Gastrocnemius medialis (tissue), 4 donors: Measurements from ENCODE around the gene SPON2. TPM values are rescaled to one million over a fixed set of nuclear protein-coding genes. Genes with fewer than 3 reads are reported as not detected.

Experiments used
- ATAC-seq, 2 donors: fragments of 150-250 bp; one replicate each; pipeline ENCODE4 v1.9.1; 2016
- DNase-seq, 2 donors: peaks; one replicate each; pipeline ENCODE4 v3.0.0-alpha.2; 2019
- H3K27ac ChIP-seq, 4 donors: fragments of 200-600 bp; sonication (generic); 1 replicate in 1 of 4; 2 replicates in 3 of 4; pipeline ENCODE4 v1.5.1; 2016 to 2018; ENCODE audit warnings: mild to moderate bottlenecking in 2 of 4, moderate library complexity in 1 of 4
- H3K27me3 ChIP-seq, 3 donors: fragments of 200-600 bp; sonication (generic) in 2 of 3; 1 replicate in 1 of 3; 2 replicates in 2 of 3; pipeline versions ENCODE4 v1.5.1 to v1.6.0; 2016 to 2019; ENCODE audit warnings: mild to moderate bottlenecking in 1 of 3, moderate library complexity in 1 of 3
- H3K36me3 ChIP-seq, 2 donors: fragments of 200-600 bp; sonication (generic) in 1 of 2; one replicate each; pipeline ENCODE4 v1.5.1; 2017 to 2018
- H3K4me1 ChIP-seq, 2 donors: fragments of 200-600 bp; sonication (generic) in 1 of 2; one replicate each; pipeline ENCODE4 v1.5.1; 2016 to 2017; ENCODE audit warnings: mild to moderate bottlenecking in 2 of 2
- H3K4me3 ChIP-seq, 4 donors: fragments of 200-600 bp; sonication (generic) in 3 of 4; 1 replicate in 1 of 4; 2 replicates in 3 of 4; pipeline ENCODE4 v1.5.1; 2016 to 2019; ENCODE audit warnings: mild to moderate bottlenecking in 2 of 4
- H3K9me3 ChIP-seq, 3 donors: fragments of 200-600 bp; sonication (generic) in 2 of 3; 1 replicate in 1 of 3; 2 replicates in 2 of 3; pipeline ENCODE4 v1.5.1; 2016 to 2019
- POLR2A ChIP-seq, 2 donors: fragments of 450-650 bp; IDR thresholded peaks; one replicate each; pipeline ENCODE4 v1.6.1; 2017; ENCODE audit warnings: antibody characterized with exemption in 2 of 2, mild to moderate bottlenecking in 2 of 2, moderate library complexity in 2 of 2
- in situ Hi-C, 4 donors: fragments of 200-750 bp; cut with MboI; loops; one replicate each; pipeline versions ENCODE4 v1.15.0 to v1.8.0; 2017; ENCODE audit warnings: low sequenced_read_pairs in 4 of 4
- intact Hi-C: fragments of 100-400 bp; cut with DNase I; formaldehyde crosslinking; loops from one replicate; pipeline ENCODE4 v1.15.1; 2023; ENCODE audit warnings: low total_unique reads
- total RNA-seq, 4 donors: library from RNA; depleted of rRNA; stranded (reverse); fragments of >200 nt; gene quantifications; one replicate each; pipeline versions ENCODE4 v1.1.0 to v1.2.3, GENCODE V29; 2016
- TF ChIP-seq, protein P1 (sequence below), 5 experiments: fragments of 450-650 bp in 3 of 5; fragments of 200-600 bp in 2 of 5; sonication (generic) in 2 of 5; IDR thresholded peaks in 4 of 5; conservative IDR thresholded peaks in 1 of 5; 1 replicate in 4 of 5; 2 replicates in 1 of 5; pipeline ENCODE4 v1.5.1; 2016 to 2019; ENCODE audit warnings: antibody characterized with exemption in 5 of 5, mild to moderate bottlenecking in 3 of 5, moderate library complexity in 3 of 5

The SPON2 gene
- total RNA-seq, 4 donors from 2014 or later = 5.0 to 8.9 (median 5.2) TPM

DNA sequence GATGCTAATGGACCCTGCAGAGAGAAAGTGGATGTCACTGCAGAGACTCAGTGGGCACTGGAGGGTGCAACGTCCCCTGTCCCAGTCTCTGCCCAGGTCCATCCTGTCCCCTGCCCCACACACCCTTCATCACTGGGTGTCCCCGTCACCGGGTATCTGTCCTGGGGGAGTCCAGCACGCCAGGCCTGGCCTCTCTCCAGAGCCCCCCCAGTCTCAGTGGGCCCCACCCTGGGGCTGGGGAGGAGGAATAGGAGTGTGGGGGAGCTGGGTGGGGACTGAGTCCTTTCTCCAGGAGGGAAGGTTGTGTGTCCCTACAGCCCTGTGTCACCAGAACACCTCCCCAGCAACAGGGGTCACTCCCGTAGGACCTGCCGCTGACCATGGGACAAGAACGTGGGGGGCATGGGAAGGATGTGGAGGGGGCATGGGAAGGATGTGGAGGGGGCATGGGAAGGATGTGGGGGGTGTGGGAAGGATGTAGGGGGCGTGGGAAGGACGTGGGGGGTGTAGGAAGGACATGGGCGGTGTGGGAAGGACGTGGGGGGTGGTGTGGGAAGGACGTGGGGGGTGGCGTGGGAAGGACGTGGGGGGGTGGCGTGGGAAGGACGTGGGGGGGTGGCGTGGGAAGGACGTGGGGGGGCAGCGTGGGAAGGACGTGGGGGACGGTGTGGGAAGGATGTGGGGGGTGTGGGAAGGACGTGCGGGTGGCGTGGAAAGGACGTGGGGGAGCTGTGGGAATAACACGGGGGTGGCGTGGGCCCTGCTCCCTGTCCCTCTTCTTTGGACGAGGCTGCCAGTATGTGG is 21.0 kb upstream of the SPON2 start:
- no peak for TF ChIP-seq POLR2A (IDR thresholded peaks at IDR 0.05)
- TF ChIP-seq, protein P1, sequence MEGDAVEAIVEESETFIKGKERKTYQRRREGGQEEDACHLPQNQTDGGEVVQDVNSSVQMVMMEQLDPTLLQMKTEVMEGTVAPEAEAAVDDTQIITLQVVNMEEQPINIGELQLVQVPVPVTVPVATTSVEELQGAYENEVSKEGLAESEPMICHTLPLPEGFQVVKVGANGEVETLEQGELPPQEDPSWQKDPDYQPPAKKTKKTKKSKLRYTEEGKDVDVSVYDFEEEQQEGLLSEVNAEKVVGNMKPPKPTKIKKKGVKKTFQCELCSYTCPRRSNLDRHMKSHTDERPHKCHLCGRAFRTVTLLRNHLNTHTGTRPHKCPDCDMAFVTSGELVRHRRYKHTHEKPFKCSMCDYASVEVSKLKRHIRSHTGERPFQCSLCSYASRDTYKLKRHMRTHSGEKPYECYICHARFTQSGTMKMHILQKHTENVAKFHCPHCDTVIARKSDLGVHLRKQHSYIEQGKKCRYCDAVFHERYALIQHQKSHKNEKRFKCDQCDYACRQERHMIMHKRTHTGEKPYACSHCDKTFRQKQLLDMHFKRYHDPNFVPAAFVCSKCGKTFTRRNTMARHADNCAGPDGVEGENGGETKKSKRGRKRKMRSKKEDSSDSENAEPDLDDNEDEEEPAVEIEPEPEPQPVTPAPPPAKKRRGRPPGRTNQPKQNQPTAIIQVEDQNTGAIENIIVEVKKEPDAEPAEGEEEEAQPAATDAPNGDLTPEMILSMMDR (IDR thresholded peaks at IDR 0.05 in 4 of 5, conservative IDR thresholded peaks at IDR 0.05 in 1 of 5) = no peak
- no peak for ATAC-seq
- H3K4me1 ChIP-seq = peaks cover 23 to 31% of the 10 kb centered on the region in 2 donors
- peak overlapping the region; percentile 80 to 83 (median 80) for H3K27ac ChIP-seq
- peak in 1 of 2 donors; percentile 23 for DNase-seq
- peak overlapping the region in 1 of 4 donors; percentile 48 for H3K4me3 ChIP-seq
- in situ Hi-C loops = no loop called here
- H3K9me3 ChIP-seq = no peaks in the 10 kb centered on the region
- no peaks in the 10 kb centered on the region for H3K36me3 ChIP-seq
- H3K27me3 ChIP-seq = no peaks in the 10 kb centered on the region
- intact Hi-C loops = no loop called here

DNA sequence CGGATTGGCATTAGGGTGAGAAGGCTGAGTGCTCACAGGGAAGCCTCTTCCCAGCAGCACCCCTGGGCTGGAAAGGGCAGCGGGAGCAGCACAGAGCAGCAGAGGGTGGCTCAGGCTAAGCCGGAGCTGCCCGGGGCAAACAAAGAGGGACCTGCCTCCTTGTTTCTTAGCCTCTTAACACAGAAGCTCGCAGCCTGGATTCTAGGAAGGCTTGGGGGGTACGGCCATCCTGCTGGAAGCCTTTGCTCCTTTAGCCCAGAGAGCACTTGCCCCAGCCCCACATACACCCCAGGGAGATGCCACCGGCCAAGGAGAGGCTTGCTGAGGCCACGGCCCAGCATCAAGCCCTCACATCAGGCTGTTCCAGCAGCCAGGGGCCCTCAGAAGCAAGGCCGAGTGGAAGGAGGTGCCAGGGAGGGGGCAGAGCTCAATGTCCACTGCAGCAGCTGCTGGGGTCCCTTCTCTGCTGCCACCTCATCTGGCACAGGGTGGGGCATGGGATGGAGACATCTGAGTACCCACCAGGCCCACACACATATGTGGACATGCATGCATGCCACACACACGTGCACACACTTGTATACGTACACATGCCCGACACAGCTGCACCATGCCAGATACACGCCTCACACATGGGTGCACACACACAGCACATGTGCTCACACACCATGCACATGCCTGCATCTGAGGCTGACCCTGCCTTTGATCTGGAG is 20.3 kb upstream of the SPON2 start:
- H3K4me1 ChIP-seq = peaks cover 23 to 31% of the 10 kb centered on the region in 2 donors
- H3K36me3 ChIP-seq = no peaks in the 10 kb centered on the region
- DNase-seq (peak in 1 of 2 donors; percentile 40), ATAC-seq (peak; percentile 61 to 63)
- H3K4me3 ChIP-seq = no peak overlapping the region
- H3K27me3 ChIP-seq = no peaks in the 10 kb centered on the region
- TF ChIP-seq, protein P1 (IDR thresholded peaks at IDR 0.05 in 4 of 5, conservative IDR thresholded peaks at IDR 0.05 in 1 of 5) = no peak
- TF ChIP-seq POLR2A (IDR thresholded peaks at IDR 0.05) = no peak
- intact Hi-C loops (loop anchor here (1.0 kb wide), 2 partner anchors 15 to 109 kb away; no protein-coding TSS in a partner anchor), in situ Hi-C loops (no loop called here)
- H3K9me3 ChIP-seq = no peaks in the 10 kb centered on the region
- H3K27ac ChIP-seq = peak overlapping the region; percentile 80 to 83 (median 80)

DNA sequence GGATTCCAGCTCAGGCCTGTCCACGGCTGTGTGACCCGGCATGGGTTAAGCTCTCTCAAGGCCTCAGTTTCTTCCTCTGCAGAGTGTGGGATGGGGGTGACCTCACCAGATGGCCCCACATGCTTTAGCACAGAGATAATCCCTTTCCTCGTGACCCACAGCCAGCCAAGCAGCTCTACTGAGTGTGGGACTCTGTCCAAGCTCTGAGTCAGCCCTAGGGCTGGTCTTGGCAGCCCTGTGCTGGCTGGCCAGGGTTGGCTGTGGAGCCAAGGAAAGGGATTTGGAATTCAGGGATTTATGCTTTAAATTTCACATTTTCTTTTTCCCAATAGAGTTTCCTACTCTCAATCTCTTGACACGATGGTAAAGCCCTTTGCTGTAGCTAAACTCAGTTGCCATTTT is 19.7 kb upstream of the SPON2 start:
- Histone ChIP-seq H3K4me1 (peaks cover 23 to 31% of the 10 kb centered on the region in 2 donors), H3K36me3 (no peaks in the 10 kb centered on the region), H3K27me3 (no peaks in the 10 kb centered on the region), H3K27ac (peak overlapping the region; percentile 80 to 83 (median 80)), H3K4me3 (no peak overlapping the region), H3K9me3 (no peaks in the 10 kb centered on the region)
- ATAC-seq = peak; percentile 96 to 97
- DNase-seq = peak; percentile 91 to 93
- intact Hi-C loops (loop anchor here (1.0 kb wide), 2 partner anchors 15 to 109 kb away; no protein-coding TSS in a partner anchor), in situ Hi-C loops (no loop called here)
- TF ChIP-seq, protein P1 (IDR thresholded peaks at IDR 0.05 in 4 of 5, conservative IDR thresholded peaks at IDR 0.05 in 1 of 5) = no peak
- TF ChIP-seq POLR2A (IDR thresholded peaks at IDR 0.05) = no peak

DNA sequence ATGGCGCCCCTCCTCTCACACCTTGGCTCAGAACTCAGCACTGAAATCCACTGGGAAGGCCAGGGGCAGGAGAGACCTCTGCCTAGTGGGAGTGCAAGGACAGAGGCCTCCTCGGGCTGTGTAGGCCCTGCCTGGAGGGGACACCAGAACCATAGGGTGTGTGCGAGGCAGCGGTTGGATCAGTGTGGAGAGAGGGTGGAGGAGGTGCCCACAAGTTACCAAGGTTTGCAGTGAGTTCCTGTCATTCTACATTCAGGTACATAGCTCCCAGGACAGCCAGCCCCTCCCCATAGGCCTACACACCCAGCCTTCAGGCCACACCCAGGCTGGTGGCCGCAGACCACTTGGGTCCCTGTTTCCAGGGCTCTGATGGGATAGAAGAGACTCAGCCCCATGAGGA is 19.2 kb upstream of the SPON2 start:
- no peak for TF ChIP-seq POLR2A (IDR thresholded peaks at IDR 0.05)
- TF ChIP-seq, protein P1 (IDR thresholded peaks at IDR 0.05 in 4 of 5, conservative IDR thresholded peaks at IDR 0.05 in 1 of 5) = no peak
- Histone ChIP-seq H3K36me3 (no peaks in the 10 kb centered on the region), H3K27me3 (no peaks in the 10 kb centered on the region), H3K27ac (peak overlapping the region; percentile 80 to 83 (median 80)), H3K4me1 (peaks cover 23 to 31% of the 10 kb centered on the region in 2 donors), H3K9me3 (no peaks in the 10 kb centered on the region), H3K4me3 (no peak overlapping the region)
- no peak for ATAC-seq
- in situ Hi-C loops (no loop called here), intact Hi-C loops (loop anchor here (1.0 kb wide), 2 partner anchors 14 to 110 kb away; no protein-coding TSS in a partner anchor)
- peak in 1 of 2 donors; percentile 1 for DNase-seq
